Gastrocnemius medialis (tissue), 4 donors: ENCODE measurements around the gene FGFRL1. TPM values are rescaled to one million over a fixed set of nuclear protein-coding genes. Genes with fewer than 3 reads are reported as not detected.

Source experiments
- ATAC-seq, 2 donors: fragments of 150-250 bp; one replicate each; pipeline ENCODE4 v1.9.1; 2016
- DNase-seq, 2 donors: peaks; one replicate each; pipeline ENCODE4 v3.0.0-alpha.2; 2019
- H3K27ac ChIP-seq, 4 donors: fragments of 200-600 bp; sonication (generic); 1 replicate in 1 of 4; 2 replicates in 3 of 4; pipeline ENCODE4 v1.5.1; 2016 to 2018; ENCODE audit warnings: mild to moderate bottlenecking in 2 of 4, moderate library complexity in 1 of 4
- H3K27me3 ChIP-seq, 3 donors: fragments of 200-600 bp; sonication (generic) in 2 of 3; 1 replicate in 1 of 3; 2 replicates in 2 of 3; pipeline versions ENCODE4 v1.5.1 to v1.6.0; 2016 to 2019; ENCODE audit warnings: mild to moderate bottlenecking in 1 of 3, moderate library complexity in 1 of 3
- H3K36me3 ChIP-seq, 2 donors: fragments of 200-600 bp; sonication (generic) in 1 of 2; one replicate each; pipeline ENCODE4 v1.5.1; 2017 to 2018
- H3K4me1 ChIP-seq, 2 donors: fragments of 200-600 bp; sonication (generic) in 1 of 2; one replicate each; pipeline ENCODE4 v1.5.1; 2016 to 2017; ENCODE audit warnings: mild to moderate bottlenecking in 2 of 2
- H3K4me3 ChIP-seq, 4 donors: fragments of 200-600 bp; sonication (generic) in 3 of 4; 1 replicate in 1 of 4; 2 replicates in 3 of 4; pipeline ENCODE4 v1.5.1; 2016 to 2019; ENCODE audit warnings: mild to moderate bottlenecking in 2 of 4
- H3K9me3 ChIP-seq, 3 donors: fragments of 200-600 bp; sonication (generic) in 2 of 3; 1 replicate in 1 of 3; 2 replicates in 2 of 3; pipeline ENCODE4 v1.5.1; 2016 to 2019
- CTCF ChIP-seq, 5 experiments: fragments of 450-650 bp in 3 of 5; fragments of 200-600 bp in 2 of 5; sonication (generic) in 2 of 5; IDR thresholded peaks in 4 of 5; conservative IDR thresholded peaks in 1 of 5; 1 replicate in 4 of 5; 2 replicates in 1 of 5; pipeline ENCODE4 v1.5.1; 2016 to 2019; ENCODE audit warnings: antibody characterized with exemption in 5 of 5, mild to moderate bottlenecking in 3 of 5, moderate library complexity in 3 of 5
- POLR2A ChIP-seq, 2 donors: fragments of 450-650 bp; IDR thresholded peaks; one replicate each; pipeline ENCODE4 v1.6.1; 2017; ENCODE audit warnings: antibody characterized with exemption in 2 of 2, mild to moderate bottlenecking in 2 of 2, moderate library complexity in 2 of 2
- in situ Hi-C, 4 donors: fragments of 200-750 bp; cut with MboI; loops; one replicate each; pipeline versions ENCODE4 v1.15.0 to v1.8.0; 2017; ENCODE audit warnings: low sequenced_read_pairs in 4 of 4
- intact Hi-C: fragments of 100-400 bp; cut with DNase I; formaldehyde crosslinking; loops from one replicate; pipeline ENCODE4 v1.15.1; 2023; ENCODE audit warnings: low total_unique reads
- total RNA-seq, 4 donors: library from RNA; depleted of rRNA; stranded (reverse); fragments of >200 nt; gene quantifications; one replicate each; pipeline versions ENCODE4 v1.1.0 to v1.2.3, GENCODE V29; 2016

Gene FGFRL1
- total RNA-seq, 4 donors from 2014 or later, result 10.4 to 32.4 (median 15.2) TPM

GRCh38 chr4:1031956-1032795 is 20.8 kb downstream of the FGFRL1 start:
- H3K4me3 ChIP-seq, result no peak overlapping the region
- DNase-seq (no peak), ATAC-seq (no peak)
- H3K27ac ChIP-seq, result no peak overlapping the region
- H3K4me1 ChIP-seq, result peaks cover 0 to 11% of the 10 kb centered on the region in 2 donors
- H3K36me3 ChIP-seq, result no peaks in the 10 kb centered on the region
- TF ChIP-seq POLR2A (IDR thresholded peaks at IDR 0.05) (no peak), CTCF (IDR thresholded peaks at IDR 0.05 in 4 of 5, conservative IDR thresholded peaks at IDR 0.05 in 1 of 5) (no peak)
- peaks cover 39 to 79% (median 53%) of the 10 kb centered on the region in 3 donors for H3K27me3 ChIP-seq
- intact Hi-C loops (no loop called here), in situ Hi-C loops (no loop called here)
- no peaks in the 10 kb centered on the region for H3K9me3 ChIP-seq

GRCh38 chr4:1032861-1033260 is 21.4 kb downstream of the FGFRL1 start:
- peaks cover 0 to 11% of the 10 kb centered on the region in 2 donors for H3K4me1 ChIP-seq
- intact Hi-C loops (no loop called here), in situ Hi-C loops (no loop called here)
- no peak for DNase-seq
- no peak overlapping the region for H3K4me3 ChIP-seq
- no peaks in the 10 kb centered on the region for H3K9me3 ChIP-seq
- no peak overlapping the region for H3K27ac ChIP-seq
- no peaks in the 10 kb centered on the region for H3K36me3 ChIP-seq
- no peak for ATAC-seq
- H3K27me3 ChIP-seq, result peaks cover 39 to 86% (median 53%) of the 10 kb centered on the region in 3 donors
- no peak for TF ChIP-seq CTCF (IDR thresholded peaks at IDR 0.05 in 4 of 5, conservative IDR thresholded peaks at IDR 0.05 in 1 of 5)

- intact Hi-C loops, result no loop called here
- in situ Hi-C loops, result no loop called here
- Histone ChIP-seq H3K4me1 (peaks cover 0 to 11% of the 10 kb centered on the region in 2 donors), H3K9me3 (no peaks in the 10 kb centered on the region), H3K27ac (no peak overlapping the region), H3K4me3 (peak overlapping the region in 3 of 4 donors; percentile 20 to 32 (median 28)), H3K27me3 (peaks cover 39 to 84% (median 53%) of the 10 kb centered on the region in 3 donors), H3K36me3 (no peaks in the 10 kb centered on the region)
- ATAC-seq (peak in 1 of 2 donors; percentile 28), DNase-seq (no peak)
- TF ChIP-seq CTCF (IDR thresholded peaks at IDR 0.05 in 4 of 5, conservative IDR thresholded peaks at IDR 0.05 in 1 of 5), result no peak
- TF ChIP-seq POLR2A (IDR thresholded peaks at IDR 0.05), result no peak
Observed at GRCh38 chr4:1033840-1034551, 22.6 kb downstream of the FGFRL1 start.

- Histone ChIP-seq H3K4me1 (peaks cover 0 to 11% of the 10 kb centered on the region in 2 donors), H3K27me3 (peaks cover 32 to 78% (median 53%) of the 10 kb centered on the region in 3 donors), H3K36me3 (no peaks in the 10 kb centered on the region), H3K27ac (no peak overlapping the region), H3K9me3 (no peaks in the 10 kb centered on the region), H3K4me3 (no peak overlapping the region)
- intact Hi-C loops (no loop called here), in situ Hi-C loops (no loop called here)
- no peak for DNase-seq
- no peak for ATAC-seq
- TF ChIP-seq CTCF (IDR thresholded peaks at IDR 0.05 in 4 of 5, conservative IDR thresholded peaks at IDR 0.05 in 1 of 5) (no peak), POLR2A (IDR thresholded peaks at IDR 0.05) (no peak)
Observed at GRCh38 chr4:1035510-1035909, 24.1 kb downstream of the FGFRL1 start.
